ENCODE data around the gene CATSPER1.

GRCh38 chr11:66056501-66056900 is 30.2 kb upstream of the CATSPER1 start:
- TF ChIP-seq POLR2AphosphoS5 (IDR thresholded peaks at IDR 0.05; ENCODE audit: insufficient read depth, low read depth, low read length) (no peak), EZH2 (IDR thresholded peaks at IDR 0.05; ENCODE audit: borderline replicate concordance, low read depth, low read length, severe bottlenecking) (no peak), CTCF (IDR thresholded peaks at IDR 0.05; ENCODE audit: extremely low read depth in 1 of 2, insufficient read depth in 1 of 2, low read depth in 1 of 2, low read length in 2 of 2) (no peak), FOS (IDR thresholded peaks at IDR 0.05; ENCODE audit: borderline replicate concordance, insufficient read depth, low read length) (no peak), POLR2A (IDR thresholded peaks at IDR 0.05; ENCODE audit: low read depth, low read length) (no peak)

Data from endothelial cell of umbilical vein (primary cell).